ENCODE results near the gene PRKN.

The PRKN gene

DNA sequence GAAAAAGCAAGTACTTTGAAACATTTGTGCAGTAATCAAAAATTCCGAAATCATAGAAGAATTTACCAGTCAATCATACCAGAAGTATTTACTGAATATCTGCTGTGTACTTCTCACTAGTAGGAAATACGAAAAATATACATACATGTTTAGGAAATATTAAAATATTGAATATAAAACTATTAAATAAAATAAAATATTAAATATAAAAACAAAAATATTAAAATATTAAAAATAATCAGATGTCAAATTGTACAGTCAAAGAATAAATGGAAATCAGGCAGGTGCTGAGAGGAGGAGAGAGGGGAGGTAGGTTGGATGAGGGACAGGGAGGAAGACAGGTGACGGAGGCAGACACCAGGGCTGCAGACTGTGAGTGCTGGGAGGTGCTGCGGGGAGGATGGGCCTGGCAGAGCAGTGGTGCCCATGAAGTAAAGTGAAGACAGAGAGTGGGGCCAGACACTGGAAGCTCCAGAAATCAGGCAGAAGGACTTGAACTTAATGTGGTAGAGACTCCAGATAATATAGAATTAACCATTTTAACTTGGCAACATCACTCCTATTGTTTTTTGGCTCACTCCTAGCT is 55.9 kb downstream of the PRKN start:
- DNase-seq: no peak

DNA sequence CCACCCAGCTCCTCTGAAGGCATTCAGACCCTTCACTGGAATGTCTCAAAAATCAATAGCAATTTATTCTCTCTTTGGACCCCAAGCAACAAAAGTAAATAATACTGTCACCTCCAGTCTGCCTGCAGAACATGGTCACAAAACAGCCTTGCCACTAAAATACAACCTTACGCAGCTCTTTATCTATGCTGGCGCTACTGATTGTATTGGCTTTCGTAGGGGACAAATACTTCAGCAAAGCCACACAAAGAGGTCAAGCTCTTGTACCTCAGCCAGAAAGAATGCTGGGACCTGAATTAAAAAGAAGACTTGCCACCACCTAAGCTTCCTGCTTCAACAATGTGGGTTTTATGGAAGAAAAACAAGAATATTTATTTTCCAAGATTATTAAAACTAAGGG is 57.2 kb downstream of the PRKN start:
- no peak for DNase-seq

DNA sequence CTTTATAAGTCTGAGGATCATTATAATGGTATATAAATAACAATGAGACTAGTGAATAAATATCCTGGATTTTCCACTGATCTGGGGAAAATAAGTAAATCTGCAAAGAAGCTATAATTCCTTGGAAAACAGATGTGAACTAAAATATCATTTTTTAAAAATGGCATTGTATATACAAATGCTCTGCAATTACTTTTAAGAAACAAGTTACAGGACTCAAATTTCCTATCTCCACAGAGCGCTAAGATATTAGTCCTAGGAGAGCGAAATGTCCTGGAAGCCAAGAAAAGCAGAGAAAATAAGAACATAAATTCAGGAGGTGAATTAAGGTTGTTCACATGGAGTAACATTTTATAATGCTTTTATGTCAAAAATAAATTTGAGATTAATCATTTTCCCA is 61.3 kb downstream of the PRKN start:
- DNase-seq: no peak

DNA sequence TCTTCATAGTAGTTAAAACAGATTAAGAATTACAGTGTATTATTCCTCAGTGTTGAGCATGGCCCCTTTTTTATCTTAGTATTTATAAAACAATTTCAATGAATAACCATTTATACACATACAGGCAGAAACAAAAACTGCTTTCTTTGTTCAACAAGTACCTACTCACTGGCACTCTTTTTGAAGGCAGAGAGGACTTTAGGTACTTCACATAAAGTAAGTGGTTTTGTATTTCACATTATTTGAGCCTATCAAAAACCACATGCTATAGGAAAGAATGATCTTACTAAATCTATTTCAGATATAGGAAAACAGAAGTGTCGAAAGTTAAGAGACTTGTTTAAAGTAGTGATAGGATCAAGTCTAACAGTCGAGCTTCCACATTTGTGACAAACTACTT is 73.8 kb downstream of the PRKN start:
- DNase-seq: no peak

DNA sequence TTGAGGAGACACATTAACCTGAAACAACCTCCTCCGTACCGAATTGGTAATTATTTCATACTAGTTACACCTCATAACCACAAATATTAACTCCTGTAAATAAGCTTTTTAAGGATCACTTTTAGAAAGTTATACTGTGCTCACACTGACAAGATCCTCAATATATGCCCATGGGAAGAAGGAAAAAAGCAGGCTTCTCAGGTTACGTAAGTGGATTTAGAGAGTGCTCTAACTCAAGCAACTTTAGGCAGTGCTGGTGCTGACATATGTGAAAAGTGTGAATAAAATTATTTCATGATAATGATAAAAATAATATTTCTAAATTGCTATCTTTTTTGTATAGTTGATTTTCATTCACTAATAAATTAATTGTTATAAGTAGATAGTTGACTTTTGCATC is 76.1 kb downstream of the PRKN start:
- no peak for DNase-seq

DNA sequence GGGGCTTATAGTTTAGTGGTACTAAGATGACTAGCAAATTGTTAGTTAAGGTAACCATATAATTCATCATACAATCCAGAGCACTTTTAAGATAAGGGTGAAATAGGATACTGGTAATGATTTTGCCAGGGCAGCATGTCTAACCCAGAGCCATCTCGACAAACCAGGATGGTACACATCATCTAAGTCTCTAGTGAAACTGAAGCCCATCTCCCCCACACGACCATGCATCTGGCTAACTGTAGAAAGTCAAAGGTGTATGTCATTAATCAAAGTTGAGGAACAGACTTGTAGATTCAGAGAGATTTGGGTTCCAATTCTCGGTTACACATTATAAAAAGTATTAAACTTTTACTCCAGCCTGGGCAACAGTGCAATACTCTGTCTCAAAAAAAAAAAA is 78.3 kb downstream of the PRKN start:
- DNase-seq: no peak

DNA sequence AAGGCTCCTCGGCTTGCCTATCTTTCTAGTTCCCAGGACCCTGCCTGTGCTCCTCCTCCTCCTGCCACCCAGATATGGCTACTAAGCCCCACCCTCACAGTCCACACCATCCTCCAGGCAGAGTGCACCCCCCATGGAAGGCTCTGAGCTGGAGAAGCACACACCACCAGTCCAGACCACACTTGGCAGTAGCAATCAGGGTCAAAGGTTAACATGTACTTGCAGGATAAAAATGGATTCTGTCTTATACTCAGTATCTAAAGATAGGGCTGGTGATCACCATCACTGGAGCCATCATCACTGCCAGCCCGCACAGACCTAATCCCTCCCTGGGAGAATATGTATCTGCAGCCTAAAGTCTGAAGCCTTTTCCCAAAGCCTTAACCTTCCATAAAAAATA is 83.4 kb downstream of the PRKN start:
- no peak for DNase-seq

DNA sequence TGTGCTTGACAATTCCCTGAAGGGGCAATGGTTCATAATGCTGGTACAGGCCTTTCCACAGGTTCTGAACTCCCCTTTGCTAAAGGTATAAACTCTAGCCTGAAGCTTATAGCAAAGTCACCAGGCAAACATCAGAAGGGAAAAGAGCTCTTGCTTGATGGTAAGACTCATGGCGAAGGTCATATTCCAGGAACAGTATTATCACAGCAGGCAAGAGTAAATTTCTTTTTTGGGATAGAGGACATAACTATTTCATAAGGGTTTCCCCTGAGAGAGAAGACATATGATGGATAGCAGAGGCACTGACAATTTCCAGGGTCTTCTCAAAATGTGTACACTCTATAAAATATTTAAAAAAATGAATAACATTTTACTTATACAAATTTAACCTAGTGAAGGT is 86.8 kb downstream of the PRKN start:
- no peak for DNase-seq

DNA sequence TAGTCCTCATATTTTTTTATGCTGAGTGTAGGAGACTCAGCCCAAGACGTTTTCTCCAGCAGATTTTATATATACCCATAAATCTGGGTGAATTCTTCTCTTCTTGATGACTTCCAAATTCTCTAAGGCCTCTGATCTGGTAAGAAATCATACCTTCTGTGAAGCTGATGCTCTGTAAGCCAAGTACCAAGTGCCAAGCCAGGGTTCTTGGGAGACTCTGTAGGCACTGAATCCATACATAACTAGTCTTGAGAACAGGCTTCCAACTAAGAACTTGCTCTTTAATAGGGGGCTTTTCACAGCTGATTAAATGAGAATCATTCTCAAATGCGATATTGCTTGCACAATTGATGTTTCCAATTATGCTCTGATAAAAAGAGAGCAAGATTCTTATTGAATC is 87.6 kb downstream of the PRKN start:
- no peak for DNase-seq

DNA sequence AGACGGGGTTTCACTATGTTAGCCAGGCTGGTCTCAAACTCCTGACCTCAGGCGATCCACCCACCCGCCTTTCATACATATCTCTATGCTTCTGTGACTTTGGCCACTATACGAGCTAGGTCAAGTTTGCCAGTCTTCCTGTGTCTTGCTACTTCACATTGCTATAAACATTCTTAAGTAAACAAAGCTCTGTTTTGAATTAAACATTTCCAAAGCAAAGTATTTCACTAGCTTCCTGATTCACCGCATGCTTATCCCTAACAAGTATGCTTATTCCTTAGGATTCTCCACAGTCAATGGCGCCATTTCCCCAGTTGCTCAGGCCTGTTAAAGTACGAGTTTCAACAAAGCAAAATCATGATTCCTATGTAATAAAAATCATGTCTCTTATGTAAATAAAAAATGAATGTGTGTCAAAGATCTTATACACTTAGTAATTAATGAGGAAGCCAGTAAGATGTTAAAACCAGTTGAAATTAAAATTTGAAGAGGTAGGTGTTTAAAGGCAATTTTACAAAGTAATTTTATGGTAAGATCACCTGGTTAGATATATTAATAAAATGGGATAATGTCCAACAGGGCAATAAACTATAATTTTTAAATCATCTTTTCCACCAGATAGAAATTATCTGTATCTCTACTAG is 88.5 kb downstream of the PRKN start:
- no peak for DNase-seq

DNA sequence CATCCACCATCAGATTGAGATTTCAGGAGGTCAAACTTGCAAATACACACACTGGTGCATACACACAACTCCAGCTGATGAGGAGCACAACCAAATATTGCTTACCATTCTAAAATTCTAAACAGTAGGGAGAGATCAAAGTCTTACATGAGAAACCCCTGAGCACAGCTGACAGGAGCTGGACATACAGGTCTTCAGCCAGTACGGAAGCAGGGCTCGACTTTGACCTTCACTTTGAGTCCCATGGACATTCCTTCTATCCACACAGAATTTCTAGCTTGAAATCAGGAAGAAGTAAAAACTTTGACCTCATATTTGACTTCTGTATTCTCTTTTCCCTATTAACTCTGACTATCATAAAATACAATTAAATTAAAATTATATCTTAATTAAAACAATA is 90.2 kb downstream of the PRKN start:
- no peak for DNase-seq

DNA sequence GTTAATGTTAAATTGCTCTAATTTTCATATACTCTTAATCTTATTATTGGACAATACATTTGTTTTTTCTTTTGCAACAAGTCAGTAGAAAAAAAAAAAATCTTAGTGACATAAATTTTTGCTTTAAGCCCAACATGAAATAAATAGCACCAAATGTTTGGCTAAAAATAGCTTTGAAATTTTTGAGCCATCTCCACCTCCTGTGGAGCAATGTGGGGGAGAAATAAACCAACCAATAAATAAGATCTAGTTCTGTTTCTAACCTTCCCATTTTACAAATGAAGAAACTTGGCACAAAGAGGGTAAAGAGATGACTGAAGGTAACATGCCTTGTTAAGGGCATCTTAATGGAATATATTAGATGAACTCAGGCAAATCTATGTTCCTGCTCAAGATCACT is 91.4 kb downstream of the PRKN start:
- DNase-seq: no peak

DNA sequence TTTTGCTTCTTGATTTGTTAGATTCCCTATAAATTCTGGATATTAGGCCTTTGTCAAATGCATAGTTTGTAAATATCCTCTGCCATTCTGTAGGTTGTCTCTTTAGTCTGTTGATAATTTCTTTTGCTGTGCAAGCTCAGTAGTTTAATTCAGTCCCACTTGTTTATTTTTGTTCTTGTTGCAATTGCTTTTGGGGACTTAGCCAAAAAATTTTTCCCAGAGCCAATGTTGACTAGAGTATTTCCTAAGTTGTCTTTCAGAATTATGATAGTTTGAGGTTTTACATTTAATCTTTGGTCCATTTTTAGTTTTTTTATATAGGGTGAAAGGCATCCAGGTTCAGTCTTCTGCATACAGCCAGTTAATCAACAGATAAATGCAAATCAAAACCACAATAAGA is 96.0 kb downstream of the PRKN start:
- no peak for DNase-seq

DNA sequence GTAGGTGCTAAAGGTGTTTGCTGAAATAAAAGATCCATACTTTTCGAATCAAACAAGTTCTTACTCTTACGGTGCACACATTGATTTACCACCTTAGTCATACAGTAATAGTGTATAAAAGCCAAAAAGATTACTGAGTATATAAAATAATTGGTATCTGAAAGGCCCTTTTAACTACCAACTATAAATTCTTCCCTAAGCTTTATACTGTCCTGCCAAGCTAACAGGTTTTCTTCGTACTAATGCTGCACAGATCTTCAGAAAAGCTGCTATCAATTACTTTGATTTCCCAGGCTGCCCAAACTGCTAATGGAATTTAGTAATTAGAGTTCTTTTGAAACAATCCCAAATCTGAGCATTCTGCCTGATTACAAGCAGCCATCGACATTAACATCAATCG is 97.5 kb downstream of the PRKN start:
- no peak for DNase-seq

DNA sequence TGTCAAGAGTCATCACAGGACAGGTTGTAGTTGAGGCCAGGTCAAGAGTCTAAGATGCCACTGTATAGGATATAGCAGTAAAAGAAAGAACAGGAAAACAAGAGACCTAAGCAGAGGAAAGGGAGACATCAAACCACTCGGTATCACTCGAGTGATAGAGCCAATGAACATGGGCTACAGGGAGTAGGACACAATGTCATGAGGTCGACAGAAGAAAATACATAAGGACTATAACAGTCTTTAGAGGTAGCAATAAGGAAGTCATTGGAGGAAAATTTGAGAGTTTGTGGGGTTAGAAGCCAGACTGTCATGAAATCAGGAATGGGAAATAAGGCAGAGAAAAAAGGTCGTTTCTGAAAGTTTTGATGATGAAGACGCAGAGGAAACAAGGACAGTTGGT is 99.7 kb downstream of the PRKN start:
- DNase-seq: no peak

DNA sequence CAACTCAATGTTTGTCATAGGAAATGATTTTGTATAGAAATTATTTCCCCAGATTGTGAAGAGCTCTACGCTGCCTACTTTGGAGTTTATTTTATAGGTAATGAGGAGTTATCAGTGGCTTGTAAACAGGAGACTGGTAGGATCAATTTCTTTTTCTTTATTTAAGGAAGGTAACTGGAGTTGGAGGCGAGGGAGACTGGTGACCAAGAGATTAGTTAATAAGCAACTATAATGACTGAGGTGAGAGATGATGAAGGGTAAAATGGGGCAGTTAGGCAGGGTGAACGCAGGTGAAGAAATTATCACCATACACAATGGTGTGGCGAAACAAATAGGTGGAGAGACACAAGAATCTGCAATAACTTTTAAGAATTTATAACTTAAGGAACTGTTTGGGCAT is 100.2 kb downstream of the PRKN start:
- DNase-seq: no peak

DNA sequence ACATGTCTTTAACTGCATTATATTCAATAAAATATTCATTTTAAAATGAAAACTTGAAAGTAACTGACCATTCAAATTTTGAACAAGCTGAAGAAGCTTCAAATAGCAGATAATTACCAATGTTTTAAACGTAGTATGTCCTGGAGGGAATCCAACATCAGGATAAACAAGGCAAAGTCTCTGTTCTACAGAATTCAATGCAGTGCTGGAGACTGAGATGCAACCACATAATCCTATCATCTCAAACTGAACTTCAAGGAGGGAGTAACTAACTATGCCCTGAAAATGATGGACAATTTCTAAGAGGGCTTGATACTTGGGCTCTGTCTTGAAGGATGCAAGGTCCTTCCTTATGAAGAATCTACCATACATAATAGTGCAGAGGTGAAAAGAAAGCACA is 100.7 kb downstream of the PRKN start:
- DNase-seq: no peak

DNA sequence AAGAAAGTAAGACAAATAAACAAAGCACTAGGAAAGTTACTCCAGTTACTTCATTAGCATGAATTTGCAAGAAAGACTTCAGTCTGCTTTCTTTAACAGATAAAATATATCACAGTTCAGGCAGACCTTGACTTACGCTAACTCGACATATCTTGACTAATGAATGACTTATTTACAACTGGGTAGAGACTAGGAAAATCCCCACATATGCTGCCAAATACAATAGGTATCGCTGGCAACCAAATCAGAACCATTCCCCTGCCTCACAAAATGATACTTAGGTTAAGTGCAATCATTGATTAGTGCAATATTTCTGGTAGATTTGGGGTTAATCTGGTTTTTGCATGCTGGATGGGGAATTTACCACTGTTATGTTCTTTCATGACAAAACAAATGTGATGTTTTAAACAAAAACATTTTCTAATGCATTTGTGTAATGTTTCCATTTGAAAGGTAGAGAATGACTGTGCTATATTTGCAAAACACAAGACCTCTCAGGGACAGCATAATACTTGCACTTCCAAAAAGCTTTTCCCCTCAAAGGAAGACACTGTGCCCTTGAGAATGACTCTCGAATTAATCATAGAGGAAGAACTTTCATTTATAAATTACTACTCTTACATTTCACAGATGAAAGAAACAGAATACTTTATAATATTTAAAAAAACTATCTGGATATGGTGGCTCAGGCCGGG is 101.6 kb downstream of the PRKN start:
- no peak for DNase-seq

DNA sequence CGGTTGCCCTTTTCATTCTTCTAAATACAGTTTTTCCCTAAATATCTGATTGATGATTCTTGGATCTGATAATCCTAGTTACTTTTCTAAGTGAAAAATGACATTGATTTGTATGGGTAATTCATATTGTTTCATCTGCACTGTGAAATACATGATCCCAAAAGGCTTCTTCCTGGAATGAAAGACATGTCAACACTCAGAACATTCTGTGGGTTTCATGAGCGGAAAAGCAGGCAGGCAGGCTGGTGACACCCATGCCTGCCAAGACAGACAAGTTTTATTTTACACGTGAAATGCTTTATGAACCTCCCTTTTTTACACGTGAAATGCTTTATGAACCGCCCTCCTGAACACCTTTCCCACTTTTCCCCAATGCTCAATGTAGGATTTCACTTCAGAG is 105.0 kb downstream of the PRKN start:
- no peak for DNase-seq

DNA sequence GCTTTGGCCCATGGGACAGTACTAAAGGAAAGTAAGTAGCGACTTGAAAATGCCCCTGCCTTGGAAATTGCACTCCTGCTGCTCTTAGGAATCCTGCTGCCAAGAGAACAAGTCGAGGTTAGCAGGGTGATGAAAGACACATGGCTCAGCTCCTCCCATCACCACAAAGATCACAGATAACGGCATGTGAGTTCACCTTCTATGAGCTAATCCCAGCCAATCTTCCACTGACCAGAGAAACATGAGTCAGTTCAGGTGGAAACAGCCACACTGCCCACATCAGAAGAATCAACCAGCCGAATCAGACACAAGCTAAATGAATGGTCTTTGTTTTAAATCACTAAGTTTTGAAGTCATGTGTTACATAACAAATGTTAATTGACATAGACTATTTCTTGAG is 106.3 kb downstream of the PRKN start:
- no peak for DNase-seq

DNA sequence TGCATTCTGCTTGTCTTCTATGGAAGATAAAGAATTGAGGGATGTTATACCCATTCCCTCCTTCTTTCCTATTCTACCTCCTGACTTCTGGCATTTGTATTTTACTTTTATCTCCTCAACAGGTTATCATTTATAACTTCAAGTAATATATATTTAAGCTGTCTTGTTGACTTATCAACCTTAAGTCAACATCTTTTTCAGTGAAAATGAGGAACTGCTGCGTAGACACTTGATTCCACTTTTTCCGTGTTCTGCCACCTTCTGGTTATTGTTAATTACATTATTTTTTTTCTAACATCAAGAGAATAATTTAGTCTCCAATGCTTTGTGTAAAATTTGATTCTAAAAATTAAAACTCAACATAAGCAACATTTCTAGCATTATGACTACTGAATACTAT is 107.5 kb downstream of the PRKN start:
- DNase-seq: no peak

DNA sequence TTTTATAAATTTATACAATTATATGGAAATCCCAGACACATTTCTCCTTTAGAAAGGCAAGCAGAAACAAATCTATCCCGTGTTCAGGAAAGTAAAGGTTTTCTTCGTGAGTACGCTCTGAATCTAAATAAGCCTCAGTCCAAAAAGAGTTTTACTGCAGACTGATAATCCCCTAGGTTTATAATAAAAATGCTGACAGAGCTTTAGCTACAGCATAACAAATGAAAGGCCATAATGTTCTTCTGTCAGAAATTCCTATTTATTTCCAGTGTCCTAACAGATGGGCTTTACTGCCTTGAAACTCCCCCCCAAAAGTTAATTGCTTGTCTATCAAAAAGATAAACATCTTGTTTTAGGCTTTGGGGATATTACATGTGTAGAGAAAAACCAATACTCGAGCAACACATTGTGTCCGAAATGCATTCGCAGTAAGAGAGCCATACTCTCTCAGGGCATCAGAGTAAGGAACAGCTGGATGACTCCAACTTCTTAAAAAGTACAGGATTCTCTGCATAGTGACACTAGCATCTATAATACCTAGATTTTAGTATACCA is 109.0 kb downstream of the PRKN start:
- no peak for DNase-seq

DNA sequence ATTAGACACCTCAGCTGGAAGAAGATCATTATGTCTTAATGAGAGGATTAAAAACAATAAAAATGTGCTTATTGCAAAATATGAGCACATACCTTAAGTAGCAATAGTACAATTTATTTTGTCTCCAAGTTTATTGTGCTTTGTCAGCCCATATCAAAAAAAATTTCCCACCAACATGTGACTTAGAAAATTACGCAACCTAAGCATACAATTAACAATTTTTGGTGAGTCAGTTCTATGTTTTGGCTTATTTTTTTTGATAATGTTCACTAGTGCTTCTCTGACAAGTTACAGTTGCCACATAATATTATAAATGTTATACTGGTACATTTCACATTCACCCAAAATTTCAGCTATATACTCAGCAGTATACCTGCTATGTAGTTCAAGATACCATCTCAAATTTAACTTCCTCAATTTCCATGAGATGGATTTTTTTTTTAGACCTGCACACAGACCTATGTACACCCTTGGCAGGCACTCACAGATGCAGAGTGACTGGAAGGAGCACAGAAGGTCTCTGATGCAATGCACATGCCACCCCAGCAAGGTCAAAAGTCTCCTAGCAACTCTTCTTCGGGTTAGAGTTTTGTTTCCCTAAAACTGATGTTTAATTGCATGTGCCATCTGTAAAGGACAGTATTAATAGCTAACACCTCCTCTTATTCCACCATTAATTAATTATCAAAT is 112.4 kb downstream of the PRKN start:
- no peak for DNase-seq

DNA sequence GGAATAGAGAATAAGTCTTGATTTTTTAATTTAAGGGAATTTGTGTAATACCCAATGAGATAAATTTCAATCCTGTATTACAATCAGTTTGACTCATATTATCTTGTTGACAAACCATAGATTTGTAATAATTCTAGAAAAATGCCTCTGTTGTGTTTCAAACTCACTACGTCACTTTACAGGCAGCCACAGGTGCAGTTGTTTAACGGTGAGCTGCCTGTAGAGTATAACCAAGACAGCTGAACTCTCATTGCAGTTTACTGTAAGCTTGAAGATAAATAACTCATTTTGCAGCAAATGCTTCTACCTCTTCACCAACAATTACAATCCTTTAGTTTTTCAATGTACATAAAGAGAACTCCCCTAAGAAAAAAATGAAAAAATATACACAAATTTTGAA is 114.3 kb downstream of the PRKN start:
- no peak for DNase-seq
